Calu3 (cell line): ENCODE results near the gene GHRHR. TPM values are rescaled to one million over a fixed set of nuclear protein-coding genes. Genes with fewer than 3 reads are reported as not detected.

ENCODE experiments used
- BruUV-seq: library from RNA; stranded (reverse); fragments of 400-500 nt; replicated peaks from 2 replicates; lab custom pipeline; 2021; lab: Mats Ljungman, UMichigan
- CTCF ChIA-PET: fragments of 300-600 bp; sonication (Branson Sonifier 250); formaldehyde crosslinking; loops from one replicate; lab custom pipeline; 2022; ENCODE audit warnings: antibody characterized with exemption; lab: Charles Lee
- DNase-seq: peaks from one replicate; pipeline ENCODE4 v3.0.0; 2022
- H3K27ac Mint-ChIP-seq: one replicate; pipeline ENCODE4 v1.8.0; 2022; ENCODE audit warnings: mixed read lengths; ENCODE audit not compliant: unreplicated experiment
- H3K27me3 Mint-ChIP-seq: one replicate; pipeline ENCODE4 v1.8.0; 2022; ENCODE audit warnings: mixed read lengths; ENCODE audit not compliant: unreplicated experiment
- H3K36me3 Mint-ChIP-seq: one replicate; pipeline ENCODE4 v1.8.0; 2022; ENCODE audit warnings: mild to moderate bottlenecking, moderate library complexity, mixed read lengths; ENCODE audit not compliant: insufficient read depth, unreplicated experiment
- H3K4me1 Mint-ChIP-seq: one replicate; pipeline ENCODE4 v1.8.0; 2022; ENCODE audit warnings: mild to moderate bottlenecking, low read depth, mixed read lengths; ENCODE audit not compliant: unreplicated experiment
- H3K4me3 Mint-ChIP-seq: one replicate; pipeline ENCODE4 v1.8.0; 2022; ENCODE audit warnings: mild to moderate bottlenecking, low read depth, moderate library complexity, mixed read lengths; ENCODE audit not compliant: unreplicated experiment
- H3K9me3 Mint-ChIP-seq: one replicate; pipeline ENCODE4 v1.8.0; 2022; ENCODE audit warnings: low read depth, mixed read lengths; ENCODE audit not compliant: unreplicated experiment
- CTCF ChIP-seq: fragments of 200-600 bp; IDR thresholded peaks from one replicate; pipeline ENCODE4 v1.8.0; 2022; ENCODE audit warnings: antibody characterized with exemption; ENCODE audit not compliant: unreplicated experiment
- intact Hi-C: fragments of 100-400 bp; cut with micrococcal nuclease; formaldehyde crosslinking; loops from one replicate; pipeline ENCODE4 v1.10.0; 2022; ENCODE audit not compliant: unreplicated experiment
- total RNA-seq: library from RNA; stranded (reverse); gene quantifications from 2 replicates; pipeline ENCODE4 v1.2.3, GENCODE V29; 2022

The GHRHR gene
- total RNA-seq, 1 experiment from 2014 or later, result not detected

- H3K27me3 Mint-ChIP-seq, result peaks cover 37% of the 10 kb centered on the region
- H3K27ac Mint-ChIP-seq, result no peak overlapping the region
- BruUV-seq, result no TSS peak
- intact Hi-C loops, result loop anchor here (10.0 kb wide), 1 partner anchor 79 kb away; no protein-coding TSS in a partner anchor
- no peak for DNase-seq
- H3K9me3 Mint-ChIP-seq, result no peaks in the 10 kb centered on the region
- H3K4me3 Mint-ChIP-seq, result no peak overlapping the region
- CTCF ChIA-PET, result interaction anchor here (0.6 to 10.3 kb wide), 8 partner anchors 8 to 747 kb away, joined by 3 to 397 read pairs (median 3); no protein-coding TSS in a partner anchor
- no peaks in the 10 kb centered on the region for H3K36me3 Mint-ChIP-seq
- TF ChIP-seq CTCF, result no peak
- H3K4me1 Mint-ChIP-seq, result peaks cover 46% of the 10 kb centered on the region
Measured at GRCh38 chr7:30985756-30986155, 22.0 kb downstream of the GHRHR start.

GRCh38 chr7:30986331-30986730 is 22.6 kb downstream of the GHRHR start:
- intact Hi-C loops, result loop anchor here (10.0 kb wide), 1 partner anchor 78 kb away; no protein-coding TSS in a partner anchor
- Mint-ChIP-seq H3K36me3 (no peaks in the 10 kb centered on the region), H3K4me1 (peaks cover 50% of the 10 kb centered on the region), H3K9me3 (no peaks in the 10 kb centered on the region), H3K27ac (no peak overlapping the region), H3K4me3 (no peak overlapping the region), H3K27me3 (peaks cover 39% of the 10 kb centered on the region)
- no peak for TF ChIP-seq CTCF
- DNase-seq, result no peak
- no TSS peak for BruUV-seq
- CTCF ChIA-PET, result interaction anchor here (1.3 to 10.3 kb wide), 2 partner anchors 8 to 134 kb away, joined by 6 to 397 read pairs; no protein-coding TSS in a partner anchor

GRCh38 chr7:30986738-30987137 is 23.0 kb downstream of the GHRHR start:
- no peaks in the 10 kb centered on the region for H3K9me3 Mint-ChIP-seq
- CTCF ChIA-PET, result interaction anchor here (10.3 kb wide), 1 partner anchor 134 kb away, joined by 397 read pairs; no protein-coding TSS in a partner anchor
- H3K4me3 Mint-ChIP-seq, result no peak overlapping the region
- TF ChIP-seq CTCF, result no peak
- DNase-seq, result no peak
- H3K36me3 Mint-ChIP-seq, result no peaks in the 10 kb centered on the region
- intact Hi-C loops, result loop anchor here (10.0 kb wide), 1 partner anchor 78 kb away; no protein-coding TSS in a partner anchor
- H3K4me1 Mint-ChIP-seq, result peaks cover 50% of the 10 kb centered on the region
- BruUV-seq, result no TSS peak
- H3K27me3 Mint-ChIP-seq, result peaks cover 43% of the 10 kb centered on the region
- H3K27ac Mint-ChIP-seq, result no peak overlapping the region

DNA sequence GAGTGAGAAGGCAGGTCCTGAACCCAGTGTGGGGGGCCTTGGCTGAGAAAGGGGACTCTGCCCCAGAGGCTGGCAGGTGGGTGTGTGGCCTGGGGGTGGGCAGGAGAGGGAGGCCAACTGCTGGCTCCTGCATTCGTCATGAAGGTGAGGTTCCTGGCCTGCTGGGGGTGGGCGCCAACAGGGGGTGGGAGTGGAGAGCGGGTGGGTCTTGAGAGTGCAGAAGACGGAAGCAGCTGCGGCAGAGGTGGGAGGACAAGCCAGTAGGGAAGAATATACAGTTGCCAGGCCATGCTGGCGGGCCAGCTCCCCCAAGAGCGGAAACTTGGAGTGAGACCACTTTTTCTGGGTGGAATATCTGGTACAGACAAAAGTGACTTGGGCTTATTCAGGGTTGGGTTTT is 23.4 kb downstream of the GHRHR start:
- CTCF ChIA-PET, result interaction anchor here (10.3 kb wide), 1 partner anchor 134 kb away, joined by 397 read pairs; no protein-coding TSS in a partner anchor
- DNase-seq, result no peak
- H3K27ac Mint-ChIP-seq, result no peak overlapping the region
- intact Hi-C loops, result loop anchor here (10.0 kb wide), 1 partner anchor 78 kb away; no protein-coding TSS in a partner anchor
- TF ChIP-seq CTCF, result no peak
- peaks cover 43% of the 10 kb centered on the region for H3K27me3 Mint-ChIP-seq
- no peaks in the 10 kb centered on the region for H3K36me3 Mint-ChIP-seq
- peaks cover 50% of the 10 kb centered on the region for H3K4me1 Mint-ChIP-seq
- no TSS peak for BruUV-seq
- H3K9me3 Mint-ChIP-seq, result no peaks in the 10 kb centered on the region
- H3K4me3 Mint-ChIP-seq, result no peak overlapping the region
